ENCODE results near the gene TGFBR3. TPM values are rescaled to one million over a fixed set of nuclear protein-coding genes. Genes with fewer than 3 reads are reported as not detected.

The TGFBR3 gene
- total and polyA plus RNA-seq, 4 donors, result 3.6 to 81.5 (median 33.4) TPM

DNA sequence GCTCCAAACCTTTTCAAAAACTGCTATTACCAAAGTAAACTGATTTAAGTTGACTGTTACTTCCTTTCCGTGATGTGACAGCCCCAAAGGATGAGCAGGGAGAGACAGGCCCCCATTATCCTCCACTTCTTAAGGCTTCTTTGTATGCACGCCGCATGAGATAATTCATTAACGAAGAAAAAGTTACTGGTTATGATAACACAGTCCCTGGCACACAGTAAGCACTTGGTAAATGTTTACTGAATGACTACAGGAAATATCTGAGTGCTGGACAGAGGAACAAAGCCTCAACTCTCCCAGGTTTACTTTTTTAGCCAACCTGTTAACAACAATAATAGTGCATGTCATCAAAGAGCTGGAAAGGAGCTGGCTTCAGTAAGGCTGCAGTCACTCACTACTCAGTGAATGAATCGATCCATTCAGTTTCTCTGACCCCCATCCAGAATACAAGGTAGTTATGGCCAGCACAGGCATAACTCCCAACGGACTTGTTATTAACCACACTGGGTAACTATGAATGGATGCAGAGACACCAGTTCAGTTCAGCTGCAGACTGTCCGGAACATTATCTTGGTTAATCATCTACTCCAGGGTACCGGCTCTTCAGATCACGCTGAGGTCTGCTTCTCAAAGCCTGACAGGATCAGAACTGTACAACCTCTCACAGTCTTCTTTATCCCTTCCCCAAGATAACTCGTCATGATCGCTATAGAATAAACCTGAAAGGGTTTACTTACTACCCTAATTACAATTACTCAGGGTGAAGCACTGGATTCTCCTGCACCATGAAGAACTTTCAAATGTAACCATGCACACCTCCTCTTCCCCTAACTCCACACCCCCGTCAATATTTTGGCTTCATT lies 58.3 kb downstream of the TGFBR3 start:
- ATAC-seq (ENCODE audit: low FRiP score), result no peak
- Histone ChIP-seq H3K36me3 (ENCODE audit: control insufficient read depth in 1 of 2, insufficient read depth in 2 of 2, low read length in 1 of 2) (no peaks in the 10 kb centered on the region), H3K27me3 (ENCODE audit: control insufficient read depth in 1 of 2, insufficient read depth in 2 of 2, low read length in 1 of 2) (no peaks in the 10 kb centered on the region), H3K4me3 (ENCODE audit: low read length in 2 of 2) (no peak overlapping the region), H3K27ac (ENCODE audit: low read depth in 1 of 2, low read length in 2 of 2) (no peak overlapping the region), H3K4me1 (ENCODE audit: control insufficient read depth in 1 of 2, insufficient read depth in 2 of 2, low read length in 2 of 2) (no peaks in the 10 kb centered on the region), H3K9me3 (ENCODE audit: control insufficient read depth, low read length) (no peaks in the 10 kb centered on the region)
- DNase-seq, result no peak
- intact Hi-C loops (cut with DNase I), result no loop called here
- WGBS, 2 donors, result 85 to 86% methylated on average over 12 of the region's 12 CpGs

DNA sequence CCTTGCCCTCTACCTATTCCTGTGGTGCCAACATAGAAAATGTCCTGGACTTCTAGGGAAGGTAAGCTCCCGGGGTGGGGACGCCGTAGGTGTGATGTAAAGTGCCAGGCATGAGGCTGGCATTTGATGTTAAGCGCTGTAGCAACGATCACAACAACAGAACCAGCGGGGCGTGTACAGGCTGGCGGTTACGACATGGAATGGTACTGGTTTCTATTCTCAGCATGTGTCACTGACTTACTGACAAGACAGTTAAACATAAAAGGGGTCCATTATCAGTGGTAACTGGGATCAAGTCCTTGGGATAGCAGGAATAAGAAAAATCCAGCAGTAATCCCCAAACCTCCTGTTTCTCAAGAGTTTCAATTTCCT lies 58.9 kb downstream of the TGFBR3 start:
- no peak overlapping the region for H3K4me3 ChIP-seq (ENCODE audit: low read length in 2 of 2)
- H3K27me3 ChIP-seq (ENCODE audit: control insufficient read depth in 1 of 2, insufficient read depth in 2 of 2, low read length in 1 of 2), result no peaks in the 10 kb centered on the region
- 91 to 92% methylated on average over 9 of the region's 9 CpGs for WGBS, 2 donors
- no peak for DNase-seq
- no peaks in the 10 kb centered on the region for H3K9me3 ChIP-seq (ENCODE audit: control insufficient read depth, low read length)
- no peak overlapping the region for H3K27ac ChIP-seq (ENCODE audit: low read depth in 1 of 2, low read length in 2 of 2)
- H3K36me3 ChIP-seq (ENCODE audit: control insufficient read depth in 1 of 2, insufficient read depth in 2 of 2, low read length in 1 of 2), result no peaks in the 10 kb centered on the region
- ATAC-seq (ENCODE audit: low FRiP score), result no peak
- no peaks in the 10 kb centered on the region for H3K4me1 ChIP-seq (ENCODE audit: control insufficient read depth in 1 of 2, insufficient read depth in 2 of 2, low read length in 2 of 2)
- intact Hi-C loops (cut with DNase I), result no loop called here

DNA sequence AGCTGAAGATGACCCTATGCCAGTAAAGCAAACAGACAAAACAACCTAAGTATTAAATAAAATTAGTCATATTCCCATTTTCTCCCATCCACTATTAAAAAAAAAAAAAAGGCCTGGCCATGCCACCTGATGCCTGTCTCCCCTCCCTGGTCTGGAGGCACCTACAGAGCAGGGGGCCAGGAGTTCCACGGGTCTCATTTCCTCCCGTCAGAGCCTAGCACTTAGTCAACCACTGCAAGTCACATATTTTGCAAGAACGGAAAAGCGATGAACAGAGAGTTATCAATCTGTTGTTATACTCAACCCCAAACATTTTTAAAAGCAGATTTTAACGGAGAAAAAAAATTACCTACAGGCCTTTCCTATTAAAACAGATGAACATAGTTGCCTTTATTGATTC lies 59.3 kb downstream of the TGFBR3 start:
- Histone ChIP-seq H3K27me3 (ENCODE audit: control insufficient read depth in 1 of 2, insufficient read depth in 2 of 2, low read length in 1 of 2) (no peaks in the 10 kb centered on the region), H3K9me3 (ENCODE audit: control insufficient read depth, low read length) (no peaks in the 10 kb centered on the region), H3K36me3 (ENCODE audit: control insufficient read depth in 1 of 2, insufficient read depth in 2 of 2, low read length in 1 of 2) (no peaks in the 10 kb centered on the region), H3K4me3 (ENCODE audit: low read length in 2 of 2) (no peak overlapping the region), H3K27ac (ENCODE audit: low read depth in 1 of 2, low read length in 2 of 2) (no peak overlapping the region), H3K4me1 (ENCODE audit: control insufficient read depth in 1 of 2, insufficient read depth in 2 of 2, low read length in 2 of 2) (no peaks in the 10 kb centered on the region)
- 94 to 95% methylated on average over 5 of the region's 5 CpGs for WGBS, 2 donors
- intact Hi-C loops (cut with DNase I), result no loop called here
- no peak for ATAC-seq (ENCODE audit: low FRiP score)
- DNase-seq, result no peak

DNA sequence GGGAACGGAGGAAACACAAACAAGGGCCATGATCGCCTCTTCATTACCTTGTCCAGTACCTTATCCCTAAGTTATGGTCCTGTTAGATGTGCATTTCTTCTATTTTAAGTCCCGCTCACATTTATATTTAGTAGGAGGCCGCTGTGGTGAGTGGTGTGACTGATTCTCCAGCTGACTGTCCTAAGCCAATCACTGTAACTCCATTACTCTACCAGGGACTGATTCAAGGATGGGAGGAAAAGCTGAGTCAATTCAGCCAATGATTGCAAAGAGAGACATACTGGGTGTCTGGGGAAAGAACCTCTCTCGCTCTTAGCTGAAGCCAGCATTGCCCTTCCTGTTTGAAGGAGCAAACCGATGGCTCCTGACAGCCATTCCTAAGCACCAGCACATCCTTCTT lies 59.7 kb downstream of the TGFBR3 start:
- intact Hi-C loops (cut with DNase I), result no loop called here
- no peaks in the 10 kb centered on the region for H3K4me1 ChIP-seq (ENCODE audit: control insufficient read depth in 1 of 2, insufficient read depth in 2 of 2, low read length in 2 of 2)
- H3K36me3 ChIP-seq (ENCODE audit: control insufficient read depth in 1 of 2, insufficient read depth in 2 of 2, low read length in 1 of 2), result no peaks in the 10 kb centered on the region
- H3K27ac ChIP-seq (ENCODE audit: low read depth in 1 of 2, low read length in 2 of 2), result no peak overlapping the region
- no peaks in the 10 kb centered on the region for H3K27me3 ChIP-seq (ENCODE audit: control insufficient read depth in 1 of 2, insufficient read depth in 2 of 2, low read length in 1 of 2)
- WGBS, 2 donors, result 95% methylated on average over 6 of the region's 6 CpGs
- no peak for ATAC-seq (ENCODE audit: low FRiP score)
- H3K4me3 ChIP-seq (ENCODE audit: low read length in 2 of 2), result no peak overlapping the region
- DNase-seq, result no peak
- H3K9me3 ChIP-seq (ENCODE audit: control insufficient read depth, low read length), result no peaks in the 10 kb centered on the region

DNA sequence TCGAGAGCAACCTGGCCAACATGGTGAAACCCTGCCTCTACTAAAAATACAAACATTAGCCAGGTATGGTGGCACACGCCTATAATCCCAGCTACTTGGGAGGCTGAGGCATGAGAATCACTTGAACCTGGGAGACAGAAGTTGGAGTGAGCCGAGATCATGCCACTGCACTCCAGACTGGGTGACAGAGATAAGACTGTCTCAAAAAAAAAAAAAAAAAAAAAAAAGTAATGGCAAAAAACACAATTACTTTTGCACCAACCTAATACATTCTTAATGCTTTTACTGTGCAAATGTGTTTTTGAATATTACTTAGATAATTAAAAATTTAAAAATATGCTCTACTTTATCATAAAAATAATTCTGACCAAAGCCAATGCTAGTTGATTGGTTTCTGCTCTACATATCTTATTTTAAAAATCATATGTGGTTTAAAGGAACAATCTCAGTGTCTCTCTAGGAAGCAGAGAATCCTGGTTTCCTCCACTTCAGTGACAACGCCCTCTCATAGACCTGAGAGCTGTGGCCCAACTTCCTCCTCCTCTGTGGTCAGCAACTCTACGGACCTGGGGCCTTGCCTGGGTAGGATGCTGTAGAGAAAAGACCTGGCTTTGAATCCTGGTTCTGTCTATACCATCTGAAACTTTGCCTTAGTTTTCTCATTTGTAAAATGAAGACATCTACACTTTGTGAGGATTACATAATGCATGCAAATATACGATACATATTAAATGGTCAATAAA lies 64.7 kb downstream of the TGFBR3 start:
- 91 to 95% methylated on average over 6 of the region's 6 CpGs for WGBS, 2 donors
- no peak for ATAC-seq (ENCODE audit: low FRiP score)
- no peak overlapping the region for H3K27ac ChIP-seq (ENCODE audit: low read depth in 1 of 2, low read length in 2 of 2)
- no peaks in the 10 kb centered on the region for H3K9me3 ChIP-seq (ENCODE audit: control insufficient read depth, low read length)
- H3K4me3 ChIP-seq (ENCODE audit: low read length in 2 of 2), result no peak overlapping the region
- H3K4me1 ChIP-seq (ENCODE audit: control insufficient read depth in 1 of 2, insufficient read depth in 2 of 2, low read length in 2 of 2), result peaks cover 0 to 5% of the 10 kb centered on the region in 2 donors
- DNase-seq, result no peak
- no peaks in the 10 kb centered on the region for H3K27me3 ChIP-seq (ENCODE audit: control insufficient read depth in 1 of 2, insufficient read depth in 2 of 2, low read length in 1 of 2)
- intact Hi-C loops (cut with DNase I), result no loop called here
- no peaks in the 10 kb centered on the region for H3K36me3 ChIP-seq (ENCODE audit: control insufficient read depth in 1 of 2, insufficient read depth in 2 of 2, low read length in 1 of 2)

DNA sequence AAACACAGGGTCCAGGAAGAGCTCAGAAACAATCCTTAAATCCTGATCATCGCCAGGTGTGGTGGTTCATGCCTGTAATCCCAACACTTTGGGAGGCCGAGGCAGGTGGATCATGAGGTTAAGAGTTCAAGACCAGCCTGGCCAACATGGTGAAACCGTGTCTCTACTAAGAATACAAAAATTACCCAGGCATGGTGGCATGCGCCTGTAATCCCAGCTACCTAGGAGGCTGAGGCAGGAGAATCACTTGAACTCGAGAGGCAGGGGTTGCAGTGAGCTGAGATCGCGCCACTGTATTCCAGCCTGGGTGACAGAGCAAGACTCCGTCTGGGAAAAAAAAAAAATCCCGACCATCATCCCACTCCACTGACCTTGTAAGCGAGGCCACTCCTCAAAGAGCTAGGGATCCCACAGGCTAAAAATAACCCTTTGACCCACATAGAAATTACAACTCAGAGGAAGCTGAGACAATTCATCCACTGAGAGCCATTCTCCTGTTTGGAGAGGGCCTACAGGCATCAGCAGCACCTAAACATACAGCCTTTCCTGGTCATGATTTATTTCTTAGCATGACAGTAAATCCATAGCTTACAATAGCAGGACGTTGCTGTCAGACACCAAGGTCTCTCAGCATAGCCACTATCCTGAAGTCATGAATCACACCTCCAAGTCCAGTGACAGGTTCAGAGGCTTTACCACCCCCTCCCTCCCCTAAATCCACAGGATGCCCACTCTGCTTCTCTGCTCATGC lies 66.7 kb downstream of the TGFBR3 start:
- intact Hi-C loops (cut with DNase I), result no loop called here
- no peak for ATAC-seq (ENCODE audit: low FRiP score)
- no peaks in the 10 kb centered on the region for H3K36me3 ChIP-seq (ENCODE audit: control insufficient read depth in 1 of 2, insufficient read depth in 2 of 2, low read length in 1 of 2)
- no peak overlapping the region for H3K27ac ChIP-seq (ENCODE audit: low read depth in 1 of 2, low read length in 2 of 2)
- no peaks in the 10 kb centered on the region for H3K27me3 ChIP-seq (ENCODE audit: control insufficient read depth in 1 of 2, insufficient read depth in 2 of 2, low read length in 1 of 2)
- no peak overlapping the region for H3K4me3 ChIP-seq (ENCODE audit: low read length in 2 of 2)
- WGBS, 2 donors, result 83 to 89% methylated on average over 11 of the region's 11 CpGs
- H3K4me1 ChIP-seq (ENCODE audit: control insufficient read depth in 1 of 2, insufficient read depth in 2 of 2, low read length in 2 of 2), result peaks cover 4 to 10% of the 10 kb centered on the region in 2 donors
- no peak for DNase-seq
- no peaks in the 10 kb centered on the region for H3K9me3 ChIP-seq (ENCODE audit: control insufficient read depth, low read length)

DNA sequence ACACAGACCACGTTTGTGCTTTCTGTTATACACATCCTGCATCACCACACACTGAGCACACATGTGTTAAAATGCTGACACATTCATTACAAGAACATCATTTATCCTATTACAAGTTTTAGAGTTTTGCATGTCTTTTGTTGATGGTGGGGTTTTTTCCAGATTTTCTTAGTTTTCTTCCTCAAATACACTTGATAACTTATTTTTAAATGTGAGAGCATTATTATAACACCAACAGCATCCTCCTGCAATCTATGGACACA lies 67.3 kb downstream of the TGFBR3 start:
- Histone ChIP-seq H3K27ac (ENCODE audit: low read depth in 1 of 2, low read length in 2 of 2) (no peak overlapping the region), H3K27me3 (ENCODE audit: control insufficient read depth in 1 of 2, insufficient read depth in 2 of 2, low read length in 1 of 2) (no peaks in the 10 kb centered on the region), H3K9me3 (ENCODE audit: control insufficient read depth, low read length) (no peaks in the 10 kb centered on the region), H3K4me1 (ENCODE audit: control insufficient read depth in 1 of 2, insufficient read depth in 2 of 2, low read length in 2 of 2) (peaks cover 4 to 10% of the 10 kb centered on the region in 2 donors), H3K4me3 (ENCODE audit: low read length in 2 of 2) (no peak overlapping the region), H3K36me3 (ENCODE audit: control insufficient read depth in 1 of 2, insufficient read depth in 2 of 2, low read length in 1 of 2) (no peaks in the 10 kb centered on the region)
- intact Hi-C loops (cut with DNase I), result no loop called here
- DNase-seq, result no peak
- no peak for ATAC-seq (ENCODE audit: low FRiP score)
- WGBS, 2 donors, result 35 to 41% methylated on average over 1 of the region's 1 CpG

DNA sequence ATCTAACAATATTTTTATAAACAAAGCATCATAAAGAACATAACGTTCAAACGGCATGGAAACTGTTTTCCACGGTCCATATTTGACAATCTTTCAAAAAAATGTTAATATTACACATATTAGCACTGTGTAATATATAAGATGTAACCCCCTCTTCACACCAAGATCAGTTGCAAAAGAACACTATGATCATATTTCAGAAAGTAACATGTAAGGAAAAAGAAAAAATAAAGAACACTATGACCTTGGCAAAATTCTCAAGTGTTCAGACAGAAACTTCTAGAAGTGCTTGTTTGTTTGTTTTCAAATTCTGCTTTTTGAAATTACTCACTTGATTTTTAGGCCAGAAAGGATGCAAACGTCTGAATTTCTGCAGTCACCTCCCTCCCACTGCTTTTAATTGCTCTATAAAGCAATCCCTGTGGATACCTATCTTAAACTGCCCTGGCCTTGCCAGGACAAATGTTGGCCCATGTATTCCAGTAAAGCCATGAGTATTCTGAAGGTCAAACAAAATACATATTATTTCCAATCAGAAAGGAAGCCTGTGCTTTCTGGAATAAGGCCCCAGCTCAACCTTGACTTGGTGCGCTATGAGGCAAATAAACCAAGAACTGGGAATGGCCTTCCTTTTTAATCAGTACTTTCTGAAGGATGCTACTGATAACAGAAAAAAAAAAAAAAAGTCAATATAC lies 68.6 kb downstream of the TGFBR3 start:
- no peaks in the 10 kb centered on the region for H3K9me3 ChIP-seq (ENCODE audit: control insufficient read depth, low read length)
- no peaks in the 10 kb centered on the region for H3K27me3 ChIP-seq (ENCODE audit: control insufficient read depth in 1 of 2, insufficient read depth in 2 of 2, low read length in 1 of 2)
- H3K4me3 ChIP-seq (ENCODE audit: low read length in 2 of 2), result no peak overlapping the region
- H3K27ac ChIP-seq (ENCODE audit: low read depth in 1 of 2, low read length in 2 of 2), result no peak overlapping the region
- peaks cover 4 to 10% of the 10 kb centered on the region in 2 donors for H3K4me1 ChIP-seq (ENCODE audit: control insufficient read depth in 1 of 2, insufficient read depth in 2 of 2, low read length in 2 of 2)
- ATAC-seq (ENCODE audit: low FRiP score) (no peak), DNase-seq (no peak)
- intact Hi-C loops (cut with DNase I), result no loop called here
- 60 to 64% methylated on average over 5 of the region's 5 CpGs for WGBS, 2 donors
- H3K36me3 ChIP-seq (ENCODE audit: control insufficient read depth in 1 of 2, insufficient read depth in 2 of 2, low read length in 1 of 2), result no peaks in the 10 kb centered on the region

Measured in aorta (tissue), 5 donors.